NCI-H82 (cell line): ENCODE data around the gene PNPO.
"Not testable (repeated sequence)": the region's sequence is repeated elsewhere in the genome, so short reads cannot be mapped to it uniquely, and the experiment has no call there.

Source experiments
- DNase-seq: peaks from one replicate; lab custom pipeline; 2025; lab: John Stamatoyannopoulos, UW

Gene PNPO

DNA sequence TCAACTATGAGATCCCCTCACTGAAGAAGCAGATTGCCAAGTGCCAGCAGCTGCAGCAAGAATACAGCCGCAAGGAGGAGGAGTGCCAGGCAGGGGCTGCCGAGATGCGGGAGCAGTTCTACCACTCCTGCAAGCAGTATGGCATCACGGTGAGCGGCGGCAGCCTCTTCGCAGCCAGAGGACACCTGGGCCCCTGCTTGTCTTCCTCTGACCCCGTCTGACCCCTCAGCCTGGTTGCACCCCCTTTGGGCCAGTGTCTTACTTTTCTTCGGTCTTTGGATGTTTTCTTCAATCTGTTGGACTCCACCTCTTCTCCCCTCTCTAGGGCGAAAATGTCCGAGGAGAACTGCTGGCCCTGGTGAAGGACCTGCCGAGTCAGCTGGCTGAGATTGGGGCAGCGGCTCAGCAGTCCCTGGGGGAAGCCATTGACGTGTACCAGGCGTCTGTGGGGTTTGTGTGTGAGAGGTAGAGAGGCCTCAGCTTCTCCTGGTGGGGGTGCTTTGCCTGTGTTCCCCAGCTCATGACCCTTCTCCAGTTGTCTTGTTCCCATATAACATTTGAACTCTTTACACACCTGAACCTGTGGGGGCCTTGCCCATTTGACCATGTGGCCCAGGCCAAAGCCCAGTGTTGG is 33.9 kb downstream of the PNPO start:
- no peak for DNase-seq

DNA sequence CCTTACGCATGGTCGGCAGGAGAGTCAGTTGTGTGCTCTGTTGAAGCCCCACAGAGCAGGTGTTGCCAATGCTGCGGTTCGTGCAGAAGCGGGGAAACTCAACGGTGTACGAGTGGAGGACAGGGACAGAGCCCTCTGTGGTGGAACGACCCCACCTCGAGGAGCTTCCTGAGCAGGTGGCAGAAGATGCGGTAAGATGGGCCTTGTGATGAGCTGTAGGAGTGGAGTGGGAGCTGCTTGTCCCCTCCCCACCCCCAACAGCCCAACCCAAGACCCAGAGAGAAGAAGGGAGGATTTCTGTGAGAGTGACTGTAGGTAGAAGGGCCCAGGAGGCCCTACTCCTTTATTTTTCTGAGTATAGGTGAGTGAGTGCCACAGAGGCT is 34.4 kb downstream of the PNPO start:
- no peak for DNase-seq

DNA sequence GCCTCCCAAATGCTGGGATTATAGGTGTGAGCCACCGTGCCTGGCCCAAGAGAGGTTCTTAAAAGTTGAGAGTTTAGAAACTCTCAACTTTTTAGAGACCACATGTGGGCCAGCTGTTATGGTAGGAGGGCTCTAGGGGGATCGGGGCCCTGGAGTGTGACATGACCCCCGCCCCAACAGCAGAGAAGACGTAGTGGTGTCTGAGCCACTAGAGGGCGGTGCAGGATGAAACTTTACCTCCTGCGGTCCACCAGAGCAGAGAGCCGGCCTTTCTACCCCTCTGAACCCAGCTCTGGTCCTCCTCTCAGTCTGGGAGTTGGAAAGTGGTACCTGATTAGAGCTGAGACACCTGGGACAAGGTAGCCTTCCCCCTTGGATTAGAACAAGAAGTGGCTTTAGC is 37.0 kb downstream of the PNPO start:
- peak; percentile 95 for DNase-seq

DNA sequence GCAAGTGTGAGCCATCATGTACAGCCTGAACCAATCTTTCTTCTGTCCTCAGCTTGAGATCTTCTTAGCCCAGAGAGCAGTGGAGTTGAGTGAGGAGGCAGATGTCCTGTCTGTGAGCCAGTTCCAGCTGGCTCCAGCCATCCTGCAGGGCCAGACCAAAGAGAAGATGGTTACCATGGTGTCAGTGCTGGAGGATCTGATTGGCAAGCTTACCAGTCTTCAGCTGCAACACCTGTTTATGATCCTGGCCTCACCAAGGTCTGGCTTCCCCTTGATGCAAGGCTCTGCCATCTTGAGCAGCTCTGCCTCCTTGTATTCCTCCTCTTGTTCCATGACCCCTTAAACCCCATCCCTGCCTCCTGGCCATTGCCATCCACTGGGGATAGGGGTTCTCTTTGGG is 39.2 kb downstream of the PNPO start:
- peak; percentile 48 for DNase-seq

DNA sequence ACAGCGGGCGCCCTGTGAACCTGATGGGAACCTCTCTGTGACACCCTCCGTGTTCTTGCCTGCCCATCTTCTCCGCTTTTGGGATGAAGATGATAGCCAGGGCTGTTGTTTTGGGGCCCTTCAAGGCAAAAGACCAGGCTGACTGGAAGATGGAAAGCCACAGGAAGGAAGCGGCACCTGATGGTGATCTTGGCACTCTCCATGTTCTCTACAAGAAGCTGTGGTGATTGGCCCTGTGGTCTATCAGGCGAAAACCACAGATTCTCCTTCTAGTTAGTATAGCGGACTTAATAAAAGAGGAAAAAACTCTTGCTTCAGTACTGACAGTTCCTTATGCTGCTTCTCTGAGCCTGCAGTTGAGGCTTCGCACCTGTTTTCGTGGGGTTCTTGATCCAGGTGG is 40.1 kb downstream of the PNPO start:
- DNase-seq, result no peak

DNA sequence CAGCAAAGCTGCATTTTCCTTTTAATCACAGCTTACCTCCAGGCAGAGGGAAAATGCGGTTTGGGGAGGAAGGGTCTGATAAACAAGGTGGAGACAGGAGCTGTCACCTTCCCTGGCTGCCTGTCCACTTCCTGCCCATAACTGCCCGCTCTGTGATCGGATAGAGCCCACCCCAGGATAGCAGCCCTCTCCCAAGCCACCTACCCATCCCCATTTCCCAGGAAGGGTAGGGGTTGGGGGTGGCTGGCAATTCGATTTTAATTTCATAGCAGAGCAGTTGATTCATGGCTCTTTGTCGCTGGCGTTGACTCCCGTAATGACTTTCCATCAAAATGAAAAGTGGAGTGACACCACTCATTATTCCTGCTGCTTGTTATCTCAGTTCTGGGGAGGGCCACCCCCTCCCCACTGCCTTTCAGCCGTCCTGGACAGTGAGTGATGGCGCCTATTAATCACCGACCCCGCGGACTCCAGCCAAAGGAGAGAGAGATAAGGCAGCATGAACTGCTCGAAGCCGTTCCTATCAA is 40.8 kb downstream of the PNPO start:
- no peak for DNase-seq

DNA sequence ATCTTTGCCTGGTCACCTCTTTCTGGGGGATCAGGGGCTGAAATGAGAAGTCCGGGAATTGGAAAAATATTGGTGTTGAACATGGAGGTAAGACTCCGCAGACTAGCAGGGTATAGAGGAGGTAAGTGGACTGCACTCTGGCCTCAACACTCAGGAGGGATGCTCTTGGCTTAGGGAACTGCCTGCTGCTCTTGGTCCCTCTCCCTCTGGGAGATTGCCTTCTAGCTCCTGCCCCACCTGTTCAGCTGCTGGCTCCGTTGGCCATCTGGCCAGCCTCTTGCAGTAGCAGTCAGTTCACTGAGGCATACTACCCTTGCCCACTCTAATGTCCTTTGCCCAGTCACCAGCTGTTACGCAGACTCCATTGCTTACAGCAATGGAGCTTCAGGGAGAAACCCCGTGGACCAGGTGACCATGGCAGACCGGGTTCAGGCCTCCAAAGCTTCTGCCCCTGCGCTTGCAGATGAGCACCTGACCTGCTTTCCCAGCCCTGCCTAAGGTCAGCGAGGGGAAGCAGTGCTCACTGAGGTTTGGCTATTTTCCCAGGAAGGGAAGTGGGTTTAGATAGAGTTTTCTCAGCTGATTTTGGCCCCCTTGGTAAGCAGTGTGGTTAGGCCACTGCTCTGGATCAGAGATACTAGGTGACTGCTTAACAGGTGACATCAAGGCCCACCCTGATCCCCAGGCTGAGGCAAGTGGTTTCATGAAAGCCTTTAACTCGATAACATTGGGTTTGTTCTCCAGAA is 41.4 kb downstream of the PNPO start:
- DNase-seq, result peak; percentile 71

DNA sequence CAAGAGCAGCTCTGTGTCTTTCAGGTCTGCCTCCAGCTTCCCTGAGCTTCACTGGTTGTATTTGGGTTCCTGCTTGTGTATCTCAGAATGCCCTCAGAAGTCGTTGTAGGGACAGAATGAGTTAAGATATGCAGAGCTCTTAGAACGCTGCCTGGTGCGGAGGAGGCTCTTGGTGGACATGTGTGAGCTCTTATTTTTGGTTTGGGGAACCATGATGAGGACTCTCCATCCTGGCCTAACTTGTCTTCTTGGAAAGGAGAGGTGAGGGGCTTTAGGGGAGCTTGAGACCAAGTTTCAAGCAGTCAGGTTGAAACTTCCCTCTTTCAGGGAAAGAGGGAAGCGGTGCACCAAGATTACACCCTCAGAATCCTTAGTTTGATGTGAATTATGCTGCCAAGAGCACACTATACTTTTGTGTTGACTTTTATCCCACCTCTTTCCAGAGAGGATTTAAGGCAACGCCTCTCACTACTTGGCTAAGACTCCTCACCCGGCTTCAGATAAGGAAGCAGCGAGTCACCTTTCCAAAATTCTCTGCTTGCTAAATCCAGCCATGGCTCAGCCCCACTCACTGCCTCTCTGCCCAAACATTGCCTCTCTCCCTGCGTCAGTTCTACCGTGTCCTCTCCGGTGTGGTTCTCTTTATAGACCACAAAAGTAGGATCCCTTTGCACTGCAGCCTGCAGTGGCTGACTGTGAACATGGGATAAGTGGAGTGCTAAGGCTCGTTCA is 42.3 kb downstream of the PNPO start:
- no peak for DNase-seq

DNA sequence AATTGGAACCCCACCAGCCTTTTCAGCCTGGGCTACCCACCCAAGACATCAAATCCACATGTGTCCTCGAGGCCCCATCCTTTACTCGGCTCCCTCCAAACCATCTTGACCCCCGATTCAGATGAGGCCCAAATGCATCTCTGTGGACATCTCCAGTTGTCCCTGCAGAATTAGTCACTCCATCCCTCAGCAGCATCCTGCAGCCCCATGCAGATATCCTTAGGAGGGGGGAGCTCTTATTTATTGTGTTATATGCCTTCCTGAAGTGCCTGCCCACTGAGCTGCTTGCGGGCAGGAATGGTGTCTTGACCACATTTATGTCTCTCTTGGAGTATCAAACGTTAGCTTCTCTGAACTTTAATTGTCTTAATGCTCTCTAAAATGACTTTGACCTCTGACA is 45.1 kb downstream of the PNPO start:
- DNase-seq, result no peak

DNA sequence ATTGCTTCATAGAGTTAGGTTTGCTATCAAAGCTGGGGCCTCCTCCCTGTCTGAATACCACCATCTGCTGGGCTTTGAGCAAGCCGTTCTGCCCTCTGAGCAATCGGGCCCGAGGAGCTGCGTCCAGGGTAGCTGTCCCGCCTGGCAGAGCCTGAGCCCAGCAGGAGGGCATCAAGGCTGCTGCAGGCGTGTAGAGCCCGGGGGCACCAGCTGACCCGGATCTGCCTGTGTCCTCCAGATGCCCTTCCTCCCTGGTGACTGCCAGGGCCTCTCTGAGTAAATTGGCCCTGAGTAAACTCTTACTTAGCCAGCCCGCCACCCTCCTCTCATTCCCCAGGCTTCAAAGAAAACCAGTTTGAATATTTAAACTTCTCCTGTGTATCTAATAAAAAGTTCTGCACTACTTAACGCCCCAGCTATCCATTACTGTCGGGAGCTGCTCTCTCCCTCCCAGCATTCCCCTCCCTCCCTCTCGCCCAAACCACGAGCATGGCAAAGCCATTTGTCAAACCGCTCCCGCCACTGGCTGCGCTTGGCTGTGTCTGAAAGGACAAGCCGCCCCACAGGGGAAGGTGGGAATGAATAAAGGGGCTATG is 46.0 kb downstream of the PNPO start:
- peak; percentile 77 for DNase-seq

DNA sequence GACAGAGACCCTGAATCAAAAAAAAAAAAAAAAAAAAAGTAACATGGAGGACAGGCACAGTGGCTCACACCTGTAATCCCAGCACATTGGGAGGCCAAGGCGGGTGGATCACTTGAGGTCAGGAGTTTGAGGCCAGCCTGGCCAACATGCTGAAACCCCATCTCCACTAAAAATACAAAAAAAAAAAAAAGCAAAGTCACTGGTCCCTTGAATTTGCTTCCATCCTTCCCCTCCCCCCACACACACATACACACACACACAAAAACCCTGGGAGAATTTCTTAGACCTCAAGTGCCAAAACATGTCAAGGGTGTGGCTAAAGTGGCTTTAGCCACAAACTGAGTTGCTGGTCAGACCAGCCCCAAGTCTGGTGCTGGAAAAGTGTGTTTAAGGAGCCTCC is 47.1 kb downstream of the PNPO start:
- not testable (repeated sequence) for DNase-seq

DNA sequence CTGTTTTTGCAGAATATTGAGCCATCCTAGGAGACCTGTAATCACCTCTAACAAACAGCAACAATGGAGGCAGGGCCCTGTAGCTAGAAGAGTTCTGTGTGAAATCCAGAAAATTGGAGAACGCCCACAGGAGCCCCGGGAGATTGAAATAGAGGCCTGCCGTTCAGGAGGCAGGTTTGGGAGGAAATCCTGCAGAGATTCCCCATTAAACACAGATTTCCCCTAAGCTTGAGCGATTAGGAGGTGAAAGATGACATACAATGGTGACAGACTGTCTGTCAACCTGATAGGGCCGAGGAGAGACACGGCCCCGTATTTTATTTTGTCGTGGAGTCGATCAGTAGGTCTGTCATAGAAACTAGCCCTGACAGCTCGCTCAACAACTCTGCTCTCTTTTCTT is 47.8 kb downstream of the PNPO start:
- peak; percentile 75 for DNase-seq

DNA sequence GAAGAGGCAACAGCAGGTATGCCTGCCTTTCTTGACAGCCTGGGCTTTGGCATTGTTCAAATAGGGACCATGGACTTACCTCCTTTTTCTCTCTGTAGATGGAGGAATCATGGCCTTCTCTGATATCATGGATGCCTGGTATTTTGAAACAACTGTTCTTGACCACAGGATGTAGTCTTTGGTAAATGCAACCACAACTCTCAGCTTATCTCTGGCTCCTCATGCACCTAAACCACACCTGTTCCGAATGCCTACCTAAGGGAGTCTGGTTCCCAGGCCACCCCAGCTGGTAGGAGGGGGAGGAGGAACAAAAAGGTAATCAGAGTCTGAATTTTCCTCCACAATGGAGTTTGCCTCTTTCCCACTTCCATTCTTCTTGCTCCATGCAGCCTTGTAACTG is 48.3 kb downstream of the PNPO start:
- DNase-seq, result no peak

DNA sequence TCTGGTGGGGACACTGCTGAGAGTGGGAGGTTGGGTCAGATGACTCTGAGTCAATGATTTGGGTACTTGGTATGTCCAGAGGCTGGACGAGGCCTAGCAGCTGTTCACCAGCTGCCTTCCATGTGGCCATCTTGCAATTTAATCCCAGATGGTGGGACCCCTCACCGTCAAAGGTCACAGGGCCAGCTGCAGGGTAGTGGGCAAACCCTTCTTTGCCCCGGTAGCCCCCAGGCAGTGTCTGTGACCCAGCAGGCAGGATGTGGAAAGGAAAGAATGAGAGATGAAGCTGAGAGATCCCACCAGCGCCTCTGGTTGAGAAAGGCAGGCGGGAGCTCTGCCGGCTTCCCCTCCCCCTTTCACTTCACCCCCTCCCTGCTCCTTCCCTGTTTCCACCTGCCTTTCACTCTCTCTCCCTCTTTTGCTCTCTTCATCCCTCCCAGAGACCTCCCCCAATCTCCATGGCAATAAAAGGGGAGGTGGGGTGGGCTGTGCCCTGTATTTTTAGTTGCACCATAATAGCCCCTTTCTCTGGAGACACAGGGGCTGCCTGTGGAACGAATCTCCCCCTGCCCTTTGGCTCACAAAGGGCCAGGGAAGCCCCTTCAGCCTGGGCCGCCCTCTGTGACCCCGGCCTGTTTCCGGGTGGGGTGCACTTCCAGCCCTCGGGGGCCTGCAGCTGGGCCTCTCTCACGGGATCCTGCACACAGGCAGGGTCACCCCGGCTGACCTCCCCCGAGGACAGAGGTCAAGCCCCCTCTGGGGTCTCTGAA is 49.8 kb downstream of the PNPO start:
- DNase-seq, result peak; percentile 62

DNA sequence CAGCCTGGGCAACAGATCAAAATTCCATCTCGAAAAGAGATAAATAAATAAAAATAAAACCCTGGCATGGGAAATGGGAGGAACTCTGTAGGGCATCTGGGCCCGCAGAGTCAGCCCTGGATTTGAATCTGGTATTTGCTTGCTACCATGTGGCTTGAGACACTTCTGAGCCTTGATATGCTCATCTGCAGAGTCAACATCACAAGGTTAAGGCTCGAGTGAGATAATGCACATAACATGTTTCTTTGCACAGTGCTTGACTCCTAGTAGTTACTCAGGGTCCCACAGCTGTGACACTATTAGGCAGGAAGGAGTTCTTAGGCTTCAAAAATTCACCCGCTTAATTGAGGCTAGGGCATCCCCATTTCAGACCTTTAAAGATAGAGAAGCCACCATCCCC is 50.8 kb downstream of the PNPO start:
- DNase-seq, result no peak

DNA sequence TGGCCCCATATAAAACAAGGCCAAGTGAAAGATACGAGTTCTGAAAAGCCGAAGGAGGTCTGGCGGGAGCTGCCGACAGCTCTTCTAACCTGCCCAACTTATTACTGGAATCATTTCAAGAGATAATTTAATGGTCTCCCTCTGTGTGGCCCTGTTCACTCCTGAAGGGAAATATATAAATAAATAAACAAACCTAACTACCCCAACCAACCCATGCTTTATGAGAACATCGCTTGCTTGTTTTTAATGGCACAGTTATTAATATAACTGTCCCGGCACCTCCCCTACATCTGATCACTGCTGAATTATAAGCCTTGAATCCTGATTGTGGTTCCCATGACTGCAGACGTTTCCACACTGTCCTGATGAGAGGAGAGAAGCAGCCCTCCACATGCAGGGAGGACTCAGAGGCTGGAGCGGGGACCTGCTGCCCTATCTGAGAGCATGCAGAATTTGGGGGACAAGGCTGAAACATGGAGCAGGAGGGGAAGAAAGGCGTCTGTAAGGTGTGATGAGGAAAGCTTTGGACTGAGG is 51.7 kb downstream of the PNPO start:
- no peak for DNase-seq

DNA sequence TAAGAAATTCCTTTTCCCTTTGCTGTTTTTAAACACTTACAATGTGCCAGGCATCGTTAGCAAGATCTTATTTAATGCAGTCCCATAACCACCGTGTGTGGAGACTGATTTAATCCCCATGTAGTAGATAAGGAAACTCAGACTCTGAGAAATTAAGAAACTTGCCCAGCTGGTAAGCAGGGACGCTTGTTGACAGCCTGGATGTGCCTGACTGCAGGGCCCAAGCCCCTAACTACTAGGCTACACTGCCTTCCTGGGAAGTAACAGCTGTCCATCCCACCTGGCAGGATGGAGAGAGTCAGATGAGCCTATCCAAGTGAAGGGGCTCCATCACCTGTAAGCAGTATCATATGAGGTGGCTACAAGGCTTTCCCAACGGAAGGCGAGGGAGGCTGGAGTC is 52.6 kb downstream of the PNPO start:
- peak; percentile 54 for DNase-seq

DNA sequence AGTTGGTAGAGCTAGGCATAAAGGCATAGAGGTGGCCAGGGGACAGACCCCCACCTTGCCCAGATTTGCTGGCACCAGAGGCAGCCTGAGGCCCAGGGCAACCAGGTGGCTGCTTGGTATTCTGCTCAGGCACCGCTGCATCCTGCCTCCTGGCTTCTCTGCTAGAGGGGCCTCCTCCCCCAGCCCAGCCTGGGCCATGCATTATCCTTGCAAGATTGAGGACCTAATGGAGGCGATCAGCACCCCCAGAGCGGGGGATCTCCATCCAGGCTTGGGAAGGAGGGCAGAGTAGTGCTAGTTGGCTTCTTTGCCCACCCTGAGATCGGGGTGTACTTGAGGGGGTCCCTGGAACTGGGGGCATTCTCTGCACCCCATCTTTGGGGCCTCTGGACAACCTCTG is 53.4 kb downstream of the PNPO start:
- peak; percentile 52 for DNase-seq

DNA sequence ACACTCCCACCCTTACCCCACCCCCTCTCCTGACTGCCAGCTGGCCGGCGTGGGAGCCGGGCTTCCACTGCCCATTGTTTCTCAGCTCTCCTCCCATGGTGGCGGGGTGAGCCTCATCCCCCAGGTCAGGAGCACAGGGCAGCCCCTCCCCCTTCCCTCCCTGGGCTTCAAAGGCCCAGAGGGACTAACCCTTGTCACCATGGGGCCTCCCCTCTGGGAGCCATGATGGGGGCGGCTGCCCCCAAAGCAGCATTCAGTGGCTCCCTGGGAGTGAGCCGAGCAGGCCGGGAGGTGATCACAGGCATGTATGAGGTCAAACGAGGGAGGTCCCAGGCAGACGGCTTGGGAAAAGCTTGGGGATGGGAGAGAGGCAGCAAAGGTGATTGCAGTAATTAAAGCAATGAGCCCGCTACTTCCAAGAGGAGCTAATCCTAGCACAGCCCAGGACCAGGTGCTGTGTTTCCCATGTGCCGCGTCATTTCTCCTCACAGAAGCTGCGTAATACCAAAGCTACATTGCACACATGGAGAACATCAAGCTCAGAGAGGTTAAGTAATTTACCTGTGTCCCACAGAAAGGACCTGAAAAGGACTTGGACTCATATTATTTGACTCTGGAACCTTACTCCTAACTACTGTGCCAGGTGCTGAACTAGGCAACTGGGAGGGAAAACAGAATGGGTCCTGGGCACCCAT is 54.0 kb downstream of the PNPO start:
- peak; percentile 98 for DNase-seq

DNA sequence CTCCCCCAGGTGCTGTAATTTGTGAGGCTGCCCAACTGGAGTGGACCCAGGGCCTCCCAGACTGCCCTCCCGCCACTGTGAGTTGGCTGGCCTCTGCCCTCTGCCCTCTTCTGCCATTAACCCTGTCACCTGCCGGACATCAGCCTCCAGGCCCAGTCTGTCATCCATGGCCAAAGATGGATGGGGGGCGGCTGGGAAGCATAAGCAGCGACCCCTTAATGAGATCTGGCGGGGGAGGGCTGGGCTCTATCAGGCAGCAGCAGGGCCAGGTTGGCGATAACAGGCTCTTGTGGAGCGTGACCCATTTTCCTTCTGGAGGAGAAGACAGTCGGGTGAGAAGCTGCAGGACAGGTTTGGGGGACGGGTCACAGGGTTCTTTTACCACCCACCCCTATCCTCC is 54.8 kb downstream of the PNPO start:
- DNase-seq, result peak; percentile 85

DNA sequence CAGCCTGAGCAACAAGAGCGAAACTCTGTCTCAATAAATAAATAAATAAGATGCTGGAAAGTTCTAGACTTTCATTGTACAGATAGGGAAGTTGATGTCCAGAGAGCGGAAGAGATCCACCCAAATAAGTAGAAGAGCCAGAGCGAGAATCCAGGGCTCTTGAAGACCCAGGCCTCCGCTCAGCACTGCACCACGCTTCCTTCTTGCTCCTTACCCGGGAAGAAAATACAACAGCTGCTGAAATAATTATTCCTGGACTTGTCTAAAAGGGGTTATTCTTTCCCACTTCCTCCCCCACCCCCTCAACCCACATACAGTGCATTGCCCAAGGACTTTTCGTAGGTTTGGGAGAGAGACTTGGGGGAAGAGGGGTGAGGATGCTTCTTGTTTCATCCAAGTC is 56.2 kb downstream of the PNPO start:
- DNase-seq, result no peak
